IMR-90 (cell line): ENCODE measurements around the gene SESN3. TPM values are rescaled to one million over a fixed set of nuclear protein-coding genes. Genes with fewer than 3 reads are reported as not detected.

ENCODE experiments used
- ATAC-seq: fragments of 200-7000 bp; cut with Tn5 transposase; 2 replicates; pipeline ENCODE4 v1.9.1; 2020; ENCODE audit warnings: low read depth, mild to moderate bottlenecking, moderate library complexity
- BruUV-seq: library from RNA; stranded (reverse); fragments of 400-500 nt; replicated peaks from 2 replicates; lab custom pipeline; 2021; lab: Mats Ljungman, UMichigan
- CTCF ChIA-PET: fragments of 300-600 bp; formaldehyde crosslinking; extraction: SDS; loops from one replicate; lab custom pipeline; 2021; ENCODE audit warnings: antibody characterized with exemption; lab: Yijun Ruan, JAX
- POLR2A ChIA-PET: fragments of 300-600 bp; sonication (Branson Sonifier 250); formaldehyde crosslinking; loops from one replicate; lab custom pipeline; 2022; ENCODE audit warnings: antibody characterized with exemption; ENCODE audit not compliant: unreplicated experiment; lab: Charles Lee
- DNase-seq: peaks from one replicate; pipeline ENCODE4 v3.0.0; 2013
- H2AFZ ChIP-seq: replicated peaks from 2 replicates; pipeline ENCODE3; 2013; ENCODE audit warnings: low read length, mild to moderate bottlenecking; ENCODE audit not compliant: poor library complexity
- H2AK5ac ChIP-seq: 2 replicates; pipeline ENCODE4 v1.6.1; 2013; ENCODE audit warnings: low read depth, low read length, inconsistent platforms
- H2AK9ac ChIP-seq: replicated peaks from 2 replicates; pipeline ENCODE3; 2013; ENCODE audit warnings: mild to moderate bottlenecking, low read depth, low read length, moderate library complexity; ENCODE audit not compliant: poor library complexity
- H2BK120ac ChIP-seq: 2 replicates; pipeline ENCODE4 v1.6.1; 2013; ENCODE audit warnings: low read depth, low read length, inconsistent platforms
- H2BK15ac ChIP-seq: 3 replicates; pipeline ENCODE4 v1.6.1; 2013; ENCODE audit warnings: low read depth, low read length, inconsistent platforms
- H2BK20ac ChIP-seq: 2 replicates; pipeline ENCODE4 v1.6.1; 2013; ENCODE audit warnings: low read depth, mild to moderate bottlenecking, inconsistent platforms, low read length, moderate library complexity
- H2BK5ac ChIP-seq: 2 replicates; pipeline ENCODE4 v1.6.1; 2013; ENCODE audit warnings: mild to moderate bottlenecking, low read depth, low read length, inconsistent platforms; ENCODE audit not compliant: poor library complexity, severe bottlenecking
- H3K14ac ChIP-seq: replicated peaks from 2 replicates; pipeline ENCODE4 v1.6.1; 2013; ENCODE audit warnings: low read depth, low read length, inconsistent platforms
- H3K18ac ChIP-seq: 2 replicates; pipeline ENCODE4 v1.6.1; 2013; ENCODE audit warnings: low read depth, low read length, control low read depth
- H3K23ac ChIP-seq: 2 replicates; pipeline ENCODE4 v1.6.1; 2013; ENCODE audit warnings: low read depth, low read length, inconsistent platforms
- H3K27ac ChIP-seq: 2 replicates; pipeline ENCODE4 v1.5.1; 2013; ENCODE audit warnings: mild to moderate bottlenecking, control low read depth, low read length; ENCODE audit not compliant: insufficient read depth
- H3K27me3 ChIP-seq: 2 replicates; pipeline ENCODE4 v1.6.1; 2013; ENCODE audit warnings: low read length; ENCODE audit not compliant: control insufficient read depth, insufficient read depth
- H3K36me3 ChIP-seq: 2 replicates; pipeline ENCODE4 v1.6.1; 2013; ENCODE audit warnings: low read length, mixed read lengths; ENCODE audit not compliant: control insufficient read depth, insufficient read depth
- H3K4ac ChIP-seq: 2 replicates; pipeline ENCODE4 v1.6.1; 2013; ENCODE audit warnings: low read depth, low read length, inconsistent platforms
- H3K4me1 ChIP-seq: 2 replicates; pipeline ENCODE4 v1.6.1; 2013; ENCODE audit warnings: low read length, mixed read lengths; ENCODE audit not compliant: control insufficient read depth, insufficient read depth
- H3K4me2 ChIP-seq: 2 replicates; pipeline ENCODE4 v1.6.1; 2013; ENCODE audit warnings: low read depth, mild to moderate bottlenecking, control low read depth, low read length, moderate library complexity
- H3K4me3 ChIP-seq: 2 replicates; pipeline ENCODE4 v1.5.1; 2013; ENCODE audit warnings: low read depth, mild to moderate bottlenecking, control low read depth, low read length, moderate library complexity; ENCODE audit not compliant: insufficient read depth
- H3K56ac ChIP-seq: 2 replicates; pipeline ENCODE4 v1.6.1; 2013; ENCODE audit warnings: low read length, inconsistent platforms; ENCODE audit not compliant: insufficient read depth; ENCODE audit errors: extremely low read depth
- H3K79me1 ChIP-seq, 2 experiments: 2 replicates each; pipeline ENCODE4 v1.6.1; 2013; ENCODE audit warnings: low read length in 2 of 2, inconsistent platforms in 1 of 2, low read depth in 1 of 2
- H3K9ac ChIP-seq: 2 replicates; pipeline ENCODE4 v1.6.1; 2013; ENCODE audit warnings: low read depth, low read length, control low read depth
- H3K9me1 ChIP-seq: 2 replicates; pipeline ENCODE4 v1.6.1; 2013; ENCODE audit warnings: low read length, inconsistent platforms; ENCODE audit not compliant: insufficient read depth
- H3K9me3 ChIP-seq: 2 replicates; pipeline ENCODE4 v1.6.1; 2013; ENCODE audit warnings: low read length; ENCODE audit not compliant: control insufficient read depth, insufficient read depth
- H4K20me1 ChIP-seq: 2 replicates; pipeline ENCODE4 v1.6.1; 2013; ENCODE audit warnings: low read length, inconsistent platforms; ENCODE audit not compliant: insufficient read depth
- H4K5ac ChIP-seq: 2 replicates; pipeline ENCODE4 v1.6.1; 2013; ENCODE audit warnings: mild to moderate bottlenecking, low read depth, low read length, control low read depth
- H4K8ac ChIP-seq, 2 experiments: 2 replicates each; pipeline ENCODE4 v1.6.1; 2013; ENCODE audit warnings: low read depth in 2 of 2, low read length in 2 of 2, control low read depth in 1 of 2, inconsistent platforms in 1 of 2
- H4K91ac ChIP-seq: 2 replicates; pipeline ENCODE4 v1.6.1; 2013; ENCODE audit warnings: low read depth, low read length, inconsistent platforms; ENCODE audit not compliant: insufficient read depth
- BHLHE40 ChIP-seq: fragments of 150-350 bp; IDR thresholded peaks from 2 replicates; pipeline ENCODE4 v1.6.1; 2016; ENCODE audit warnings: mild to moderate bottlenecking, low read depth, low read length
- CEBPB ChIP-seq: IDR thresholded peaks from 2 replicates; pipeline ENCODE4 v1.6.1; 2012; ENCODE audit warnings: low read depth, low read length, improper control_type of control experiment
- CHD1 ChIP-seq: IDR thresholded peaks from 2 replicates; pipeline ENCODE4 v1.6.1; 2012; ENCODE audit warnings: low read depth, low read length, improper control_type of control experiment
- FOS ChIP-seq: fragments of 150-350 bp; IDR thresholded peaks from 2 replicates; pipeline ENCODE4 v1.6.1; 2016; ENCODE audit warnings: low read depth, low read length
- MAFK ChIP-seq: IDR thresholded peaks from 2 replicates; pipeline ENCODE4 v1.6.1; 2012; ENCODE audit warnings: low read depth, low read length, improper control_type of control experiment
- MAZ ChIP-seq: IDR thresholded peaks from 2 replicates; pipeline ENCODE4 v1.6.1; 2012; ENCODE audit warnings: low read depth, mild to moderate bottlenecking, low read length, improper control_type of control experiment, moderate library complexity, borderline replicate concordance
- NFE2L2 ChIP-seq: fragments of 150-350 bp; IDR thresholded peaks from 2 replicates; pipeline ENCODE4 v1.6.1; 2016; ENCODE audit warnings: low read depth, mild to moderate bottlenecking, low read length
- POLR2A ChIP-seq: IDR thresholded peaks from 2 replicates; pipeline ENCODE4 v1.6.1; 2012; ENCODE audit warnings: mild to moderate bottlenecking, low read depth, low read length
- RAD21 ChIP-seq: IDR thresholded peaks from 2 replicates; pipeline ENCODE4 v1.6.1; 2012; ENCODE audit warnings: low read length, improper control_type of control experiment
- RCOR1 ChIP-seq: IDR thresholded peaks from 2 replicates; pipeline ENCODE4 v1.6.1; 2012; ENCODE audit warnings: mild to moderate bottlenecking, low read length, improper control_type of control experiment; ENCODE audit not compliant: insufficient replicate concordance
- RFX5 ChIP-seq: IDR thresholded peaks from 2 replicates; pipeline ENCODE4 v1.8.0; 2012; ENCODE audit warnings: low read depth, mild to moderate bottlenecking, low read length, moderate library complexity
- SMC3 ChIP-seq: fragments of 150-350 bp; IDR thresholded peaks from 2 replicates; pipeline ENCODE4 v1.6.1; 2016; ENCODE audit warnings: low read depth, mild to moderate bottlenecking, antibody characterized with exemption, low read length, moderate library complexity
- WGBS, 2 experiments: methylation state at CpG; one replicate each; pipeline versions ENCODE4 v1.1.5 to v1.1.7; 2013; ENCODE audit warnings: missing lambda C conversion rate in 2 of 2; ENCODE audit not compliant: insufficient read length in 1 of 2; ENCODE audit errors: extremely low coverage in 2 of 2; 5-methylcytosine and 5-hydroxymethylcytosine counted together
- dilution Hi-C: fragments of 300-500 bp; cut with HindIII; formaldehyde crosslinking; loops from one replicate; pipeline ENCODE4 v1.14.3; 2018; ENCODE audit warnings: low sequenced_read_pairs; ENCODE audit not compliant: unreplicated experiment
- in situ Hi-C: fragments of 300-500 bp; cut with MboI; formaldehyde crosslinking; loops from 3 replicates; pipeline ENCODE4 v1.14.3; 2019; ENCODE audit warnings: low sequenced_read_pairs, inconsistent platforms, mixed read lengths
- intact Hi-C: fragments of 100-400 bp; cut with micrococcal nuclease; formaldehyde crosslinking; loops from 2 replicates; pipeline ENCODE4 v1.10.0; 2022
- polyA plus RNA-seq, 3 experiments: library from polyadenylated mRNA; depleted of rRNA; stranded (reverse); fragments of >200 nt; gene quantifications; 2 replicates each; pipeline ENCODE4 v1.2.3, GENCODE V29; 2012; ENCODE audit warnings: low replicate concordance in 1 of 3
- total RNA-seq: library from RNA; depleted of rRNA; stranded (reverse); fragments of >200 nt; gene quantifications from 2 replicates; pipeline ENCODE4 v1.2.3, GENCODE V29; 2012
- TF ChIP-seq, protein P1 (sequence below): fragments of 150-350 bp; IDR thresholded peaks from 2 replicates; pipeline ENCODE4 v1.6.1; 2016; ENCODE audit warnings: low read depth, mild to moderate bottlenecking, low read length, moderate library complexity, borderline replicate concordance
- TF ChIP-seq, protein P2 (sequence below): conservative IDR thresholded peaks from 2 replicates; pipeline ENCODE4 v1.5.1; 2012; ENCODE audit warnings: mild to moderate bottlenecking, low read depth, low read length, improper control_type of control experiment
- TF ChIP-seq, protein P3 (sequence below): fragments of 150-350 bp; IDR thresholded peaks from 2 replicates; pipeline ENCODE4 v1.6.1; 2017; ENCODE audit warnings: mild to moderate bottlenecking, antibody characterized with exemption, low read length, low read depth

The SESN3 gene
- total and polyA plus RNA-seq, 2 of the 4 experiments (the other 2 are of a cell fraction): 2.0 to 7.7 TPM

DNA sequence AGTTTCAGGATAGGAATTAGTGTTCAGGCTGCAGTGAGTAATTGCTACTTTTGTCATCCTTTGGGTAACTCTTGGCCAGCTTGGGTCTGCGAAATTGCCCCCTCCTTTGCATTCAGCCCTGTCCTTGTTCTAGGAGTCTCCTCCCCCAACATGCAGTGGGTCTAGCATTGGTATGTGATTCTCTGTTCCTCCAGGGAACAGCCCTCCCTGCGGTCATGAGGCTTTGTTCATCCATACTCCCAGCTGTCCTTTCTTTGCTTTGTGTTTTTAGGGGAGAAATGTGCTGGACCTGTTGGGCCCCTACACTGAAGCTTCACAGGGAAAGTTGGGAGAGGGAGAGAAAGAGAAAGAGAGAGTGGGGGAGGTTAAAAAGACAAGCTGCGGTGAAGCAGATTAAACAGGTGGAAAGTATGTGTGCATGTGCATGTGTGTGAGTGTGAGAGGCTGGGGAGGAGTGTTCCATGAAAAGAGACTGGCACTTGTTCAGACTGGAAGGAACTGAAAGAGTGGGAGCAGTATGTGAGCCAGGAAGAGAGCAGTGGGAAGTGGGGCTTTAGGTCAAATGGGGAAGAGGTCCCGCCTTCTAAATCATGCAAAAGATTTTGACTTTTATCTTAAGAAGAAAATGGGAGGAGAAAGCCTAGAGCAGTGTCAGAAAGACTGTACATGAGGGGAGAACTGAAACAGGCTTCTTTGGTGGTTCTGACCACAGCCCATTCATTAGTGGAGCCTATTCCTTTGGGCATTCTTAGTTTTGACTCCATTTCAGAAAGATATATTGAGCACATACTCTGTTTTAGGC is 17.9 kb upstream of the SESN3 start:
- Histone ChIP-seq H3K4me1 (no peaks in the 10 kb centered on the region), H2BK120ac (no peak overlapping the region), H3K9me3 (no peaks in the 10 kb centered on the region), H3K23ac (no peak overlapping the region), H3K4me2 (no peak overlapping the region), H3K9ac (no peak overlapping the region), H2AK5ac (no peak overlapping the region), H4K8ac (no peak overlapping the region), H3K14ac (no peak overlapping the region), H3K56ac (no peak overlapping the region), H3K4ac (no peak overlapping the region), H3K4me3 (no peak overlapping the region), H2BK5ac (no peak overlapping the region), H3K36me3 (no peaks in the 10 kb centered on the region), H2AK9ac (no peak overlapping the region), H3K9me1 (no peaks in the 10 kb centered on the region), H4K5ac (no peak overlapping the region), H3K27ac (no peak overlapping the region), H3K27me3 (peaks cover 4% of the 10 kb centered on the region), H4K20me1 (no peaks in the 10 kb centered on the region), H2BK20ac (no peak overlapping the region), H2BK15ac (no peak overlapping the region), H2AFZ (no peak overlapping the region), H3K79me1 (no peaks in the 10 kb centered on the region), H4K91ac (no peak overlapping the region), H3K18ac (no peak overlapping the region)
- intact Hi-C loops: no loop called here
- CTCF ChIA-PET: no interaction called here
- WGBS, 2 experiments: 70% methylated on average over 1 of the region's 4 CpGs; no CpG with 5 or more reads in 1 of the 2 experiments
- dilution Hi-C loops: no loop called here
- TF ChIP-seq MAZ (no peak), CEBPB (no peak), NFE2L2 (no peak), CHD1 (no peak), MAFK (no peak), POLR2A (no peak), SMC3 (no peak), RAD21 (no peak), FOS (no peak), RCOR1 (no peak), BHLHE40 (no peak), RFX5 (no peak)
- TF ChIP-seq, protein P1, sequence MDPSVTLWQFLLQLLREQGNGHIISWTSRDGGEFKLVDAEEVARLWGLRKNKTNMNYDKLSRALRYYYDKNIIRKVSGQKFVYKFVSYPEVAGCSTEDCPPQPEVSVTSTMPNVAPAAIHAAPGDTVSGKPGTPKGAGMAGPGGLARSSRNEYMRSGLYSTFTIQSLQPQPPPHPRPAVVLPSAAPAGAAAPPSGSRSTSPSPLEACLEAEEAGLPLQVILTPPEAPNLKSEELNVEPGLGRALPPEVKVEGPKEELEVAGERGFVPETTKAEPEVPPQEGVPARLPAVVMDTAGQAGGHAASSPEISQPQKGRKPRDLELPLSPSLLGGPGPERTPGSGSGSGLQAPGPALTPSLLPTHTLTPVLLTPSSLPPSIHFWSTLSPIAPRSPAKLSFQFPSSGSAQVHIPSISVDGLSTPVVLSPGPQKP: no peak
- TF ChIP-seq, protein P2, sequence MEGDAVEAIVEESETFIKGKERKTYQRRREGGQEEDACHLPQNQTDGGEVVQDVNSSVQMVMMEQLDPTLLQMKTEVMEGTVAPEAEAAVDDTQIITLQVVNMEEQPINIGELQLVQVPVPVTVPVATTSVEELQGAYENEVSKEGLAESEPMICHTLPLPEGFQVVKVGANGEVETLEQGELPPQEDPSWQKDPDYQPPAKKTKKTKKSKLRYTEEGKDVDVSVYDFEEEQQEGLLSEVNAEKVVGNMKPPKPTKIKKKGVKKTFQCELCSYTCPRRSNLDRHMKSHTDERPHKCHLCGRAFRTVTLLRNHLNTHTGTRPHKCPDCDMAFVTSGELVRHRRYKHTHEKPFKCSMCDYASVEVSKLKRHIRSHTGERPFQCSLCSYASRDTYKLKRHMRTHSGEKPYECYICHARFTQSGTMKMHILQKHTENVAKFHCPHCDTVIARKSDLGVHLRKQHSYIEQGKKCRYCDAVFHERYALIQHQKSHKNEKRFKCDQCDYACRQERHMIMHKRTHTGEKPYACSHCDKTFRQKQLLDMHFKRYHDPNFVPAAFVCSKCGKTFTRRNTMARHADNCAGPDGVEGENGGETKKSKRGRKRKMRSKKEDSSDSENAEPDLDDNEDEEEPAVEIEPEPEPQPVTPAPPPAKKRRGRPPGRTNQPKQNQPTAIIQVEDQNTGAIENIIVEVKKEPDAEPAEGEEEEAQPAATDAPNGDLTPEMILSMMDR: no peak
- TF ChIP-seq, protein P3, sequence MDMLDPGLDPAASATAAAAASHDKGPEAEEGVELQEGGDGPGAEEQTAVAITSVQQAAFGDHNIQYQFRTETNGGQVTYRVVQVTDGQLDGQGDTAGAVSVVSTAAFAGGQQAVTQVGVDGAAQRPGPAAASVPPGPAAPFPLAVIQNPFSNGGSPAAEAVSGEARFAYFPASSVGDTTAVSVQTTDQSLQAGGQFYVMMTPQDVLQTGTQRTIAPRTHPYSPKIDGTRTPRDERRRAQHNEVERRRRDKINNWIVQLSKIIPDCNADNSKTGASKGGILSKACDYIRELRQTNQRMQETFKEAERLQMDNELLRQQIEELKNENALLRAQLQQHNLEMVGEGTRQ: no peak
- POLR2A ChIA-PET: no interaction called here
- ATAC-seq (no peak), DNase-seq (no peak)
- in situ Hi-C loops: no loop called here
- BruUV-seq: no TSS peak
